D341Med (cell line): ENCODE measurements around the gene EPO.
"Not testable (repeated sequence)": the region's sequence is repeated elsewhere in the genome, so short reads cannot be mapped to it uniquely, and the experiment has no call there.

ENCODE experiments used
- DNase-seq: peaks from one replicate; pipeline ENCODE4 v3.0.0; 2012; ENCODE audit warnings: low spot score

EPO gene

GRCh38 chr7:100705320-100705752, 14.9 kb upstream of the EPO start:
- peak; percentile 91 for DNase-seq

- DNase-seq = peak; percentile 98
These were observed 14.3 kb upstream of the EPO start, which contains the start of gene POP7 for GRCh38 chr7:100705753-100706671. POP7 (plus strand) TSS chr7:100706121; CDS start chr7:100706831, 710 bp downstream.

DNA sequence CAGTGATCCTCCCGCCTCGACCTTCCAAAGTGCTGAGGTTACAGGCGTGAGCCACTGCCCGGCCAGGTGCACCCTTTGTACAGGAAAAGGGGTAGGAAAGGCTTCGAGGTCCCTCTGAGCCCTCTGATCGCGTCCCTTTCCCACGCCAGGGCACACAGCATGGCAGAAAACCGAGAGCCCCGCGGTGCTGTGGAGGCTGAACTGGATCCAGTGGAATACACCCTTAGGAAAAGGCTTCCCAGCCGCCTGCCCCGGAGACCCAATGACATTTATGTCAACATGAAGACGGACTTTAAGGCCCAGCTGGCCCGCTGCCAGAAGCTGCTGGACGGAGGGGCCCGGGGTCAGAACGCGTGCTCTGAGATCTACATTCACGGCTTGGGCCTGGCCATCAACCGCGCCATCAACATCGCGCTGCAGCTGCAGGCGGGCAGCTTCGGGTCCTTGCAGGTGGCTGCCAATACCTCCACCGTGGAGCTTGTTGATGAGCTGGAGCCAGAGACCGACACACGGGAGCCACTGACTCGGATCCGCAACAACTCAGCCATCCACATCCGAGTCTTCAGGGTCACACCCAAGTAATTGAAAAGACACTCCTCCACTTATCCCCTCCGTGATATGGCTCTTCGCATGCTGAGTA, 13.5 kb upstream of the EPO start:
- DNase-seq = no peak

DNA sequence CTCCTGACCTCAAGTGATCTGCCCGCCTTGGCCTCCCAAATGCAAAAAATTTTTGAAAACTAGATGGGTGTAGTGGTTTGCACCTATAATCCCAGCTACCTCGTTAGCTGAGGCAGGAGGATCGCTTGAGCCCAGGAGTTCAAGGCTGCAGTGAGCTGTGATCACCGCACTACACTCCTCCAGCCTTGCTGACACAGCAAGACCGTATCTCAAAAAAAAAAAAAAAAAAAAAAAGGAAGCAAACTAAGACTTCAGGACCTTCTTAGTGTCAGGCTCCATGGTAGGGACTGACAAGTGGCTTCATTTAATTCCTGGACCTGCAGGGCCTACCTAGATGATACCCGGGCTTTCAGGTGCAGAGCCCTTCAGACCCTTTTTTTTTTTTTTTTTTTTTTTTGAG, 11.9 kb upstream of the EPO start:
- no peak for DNase-seq

- DNase-seq = no peak
These were observed 9.8 kb upstream of the EPO start for GRCh38 chr7:100710452-100710851.

GRCh38 chr7:100711369-100711768, 8.9 kb upstream of the EPO start:
- no peak for DNase-seq

- no peak for DNase-seq
These were observed 5.5 kb upstream of the EPO start for GRCh38 chr7:100714725-100715124.

DNA sequence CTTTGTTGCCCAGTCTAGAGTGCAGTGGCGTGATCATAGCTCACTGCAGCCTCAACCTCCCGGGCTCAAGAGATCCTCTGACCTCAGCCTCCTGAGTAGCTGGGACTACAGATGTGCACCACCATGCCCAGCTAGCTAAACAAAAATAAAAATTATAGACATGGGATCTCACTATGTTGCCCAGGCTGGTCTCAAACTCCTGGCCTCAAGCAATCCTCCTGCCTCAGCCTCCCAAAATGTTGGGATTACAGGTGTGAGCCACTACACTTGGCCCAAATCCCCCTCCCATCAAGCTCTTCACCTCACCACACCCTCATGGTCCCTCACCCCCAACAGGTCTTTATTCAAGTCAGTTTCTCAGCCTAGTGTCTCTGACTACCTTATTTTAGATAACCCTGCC, 3.2 kb upstream of the EPO start:
- DNase-seq = not testable (repeated sequence)

- DNase-seq = no peak
These were observed 567 bp upstream of the EPO start for GRCh38 chr7:100719523-100720278.

GRCh38 chr7:100720671-100721504, 620 bp downstream of the EPO start:
- DNase-seq = peak; percentile 48

DNA sequence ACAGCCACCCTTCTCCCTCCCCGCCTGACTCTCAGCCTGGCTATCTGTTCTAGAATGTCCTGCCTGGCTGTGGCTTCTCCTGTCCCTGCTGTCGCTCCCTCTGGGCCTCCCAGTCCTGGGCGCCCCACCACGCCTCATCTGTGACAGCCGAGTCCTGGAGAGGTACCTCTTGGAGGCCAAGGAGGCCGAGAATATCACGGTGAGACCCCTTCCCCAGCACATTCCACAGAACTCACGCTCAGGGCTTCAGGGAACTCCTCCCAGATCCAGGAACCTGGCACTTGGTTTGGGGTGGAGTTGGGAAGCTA, 1.2 kb downstream of the EPO start:
- DNase-seq = no peak

GRCh38 chr7:100722480-100723212, 2.4 kb downstream of the EPO start:
- no peak for DNase-seq

GRCh38 chr7:100723732-100724275, 3.5 kb downstream of the EPO start:
- no peak for DNase-seq

- DNase-seq = not testable (repeated sequence)
These were observed 4.1 kb downstream of the EPO start for GRCh38 chr7:100724364-100724763.

GRCh38 chr7:100726996-100727761, 6.9 kb downstream of the EPO start:
- no peak for DNase-seq

DNA sequence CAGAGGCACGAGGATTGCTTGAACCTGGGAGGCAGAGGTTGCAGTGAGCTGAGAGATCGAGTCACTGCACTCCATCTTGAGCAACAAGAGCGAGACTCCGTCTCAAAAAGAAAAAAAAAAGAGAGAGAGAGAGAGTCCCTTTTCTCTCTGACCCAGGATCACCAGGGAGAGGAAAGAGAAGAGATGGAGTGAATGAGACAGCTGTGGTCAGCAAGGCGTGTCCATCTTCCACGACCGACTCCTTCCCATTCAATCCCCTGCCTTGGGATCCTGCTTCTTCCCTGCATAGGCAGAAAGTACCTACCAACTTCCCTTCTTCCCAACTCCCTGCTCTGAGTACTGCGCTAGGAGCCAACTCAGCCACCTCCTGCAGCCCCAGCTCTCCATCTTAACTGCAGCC, 7.9 kb downstream of the EPO start:
- DNase-seq = no peak

DNA sequence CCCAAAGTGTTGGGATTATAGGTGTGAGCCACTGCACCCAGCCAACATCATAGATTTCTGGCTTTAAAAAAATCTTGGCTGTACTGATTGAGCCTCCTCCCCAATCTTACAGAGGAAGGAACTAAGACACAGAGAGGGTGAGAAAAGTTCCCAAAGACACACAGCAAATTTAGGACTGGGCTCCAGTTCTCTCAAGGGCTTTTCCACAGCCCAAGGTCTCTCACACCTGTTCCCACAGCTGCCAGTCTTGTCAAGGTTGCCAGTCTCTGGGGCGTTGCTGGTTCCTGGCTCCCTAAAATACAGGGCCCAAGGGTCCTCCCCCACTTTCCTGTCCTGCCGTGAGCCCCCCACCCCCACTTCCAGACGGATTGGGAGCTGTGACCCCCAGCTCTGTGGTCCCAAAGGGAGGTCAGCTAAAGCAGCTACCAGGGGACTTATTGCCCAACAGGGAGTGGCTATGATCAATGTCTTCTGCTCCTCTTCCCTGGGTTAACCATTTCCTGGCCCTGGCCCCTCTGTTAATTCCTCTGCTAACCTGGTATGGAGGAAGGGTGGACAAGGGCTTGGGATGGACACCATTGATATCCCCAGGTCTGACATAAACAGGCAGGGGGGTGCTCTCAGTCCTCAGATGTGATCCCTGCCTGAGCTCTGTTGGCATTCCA, 10.0 kb downstream of the EPO start:
- no peak for DNase-seq

GRCh38 chr7:100731937-100732636, 11.8 kb downstream of the EPO start:
- no peak for DNase-seq

- DNase-seq = no peak
These were observed 15.5 kb downstream of the EPO start for GRCh38 chr7:100735730-100736129.
